Erythroblast (primary cell): ENCODE measurements around the gene EN2.

Source experiments
- DNase-seq, 2 experiments: peaks; one replicate each; lab custom pipeline; 2025; lab: John Stamatoyannopoulos, UW
- GATA1 ChIP-seq: IDR thresholded peaks from 2 replicates; pipeline ENCODE4 v1.6.1; 2011; ENCODE audit warnings: low read depth, mild to moderate bottlenecking, control low read depth, low read length, moderate library complexity
- POLR2A ChIP-seq: IDR thresholded peaks from 2 replicates; pipeline ENCODE4 v1.6.1; 2011; ENCODE audit warnings: mild to moderate bottlenecking, low read length

The EN2 gene

DNA sequence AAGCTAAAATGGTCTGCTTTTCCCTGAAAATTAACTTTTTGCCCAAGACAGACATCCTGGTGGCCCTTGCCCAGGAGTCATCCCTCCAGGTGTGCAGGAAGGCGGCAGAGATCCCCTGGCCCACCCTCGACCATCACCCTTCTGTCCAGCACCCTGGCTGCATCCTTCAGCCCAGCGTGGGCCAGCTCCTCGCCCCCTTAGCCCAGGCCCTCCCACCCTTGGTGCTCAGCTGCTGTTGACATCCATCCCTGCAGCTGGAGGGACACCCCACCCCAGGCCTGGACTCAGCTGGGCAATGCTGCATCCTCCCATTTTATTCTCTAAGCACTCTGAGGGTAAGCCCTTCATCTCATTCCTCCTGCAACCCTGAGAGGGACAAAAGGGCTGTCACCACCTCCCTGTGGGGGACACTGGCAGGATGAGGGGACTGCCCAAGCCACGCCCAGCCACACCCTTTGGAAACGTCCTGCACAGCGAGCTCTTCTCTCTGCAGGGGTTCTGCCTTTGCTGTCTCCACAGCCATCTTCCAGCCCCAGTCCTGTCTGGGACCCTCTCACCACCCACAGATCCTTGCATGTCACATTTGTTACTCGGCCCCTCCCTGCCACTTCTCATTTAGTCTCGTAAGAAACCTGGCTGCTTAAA, 30.7 kb downstream of the EN2 start:
- no peak for DNase-seq

DNA sequence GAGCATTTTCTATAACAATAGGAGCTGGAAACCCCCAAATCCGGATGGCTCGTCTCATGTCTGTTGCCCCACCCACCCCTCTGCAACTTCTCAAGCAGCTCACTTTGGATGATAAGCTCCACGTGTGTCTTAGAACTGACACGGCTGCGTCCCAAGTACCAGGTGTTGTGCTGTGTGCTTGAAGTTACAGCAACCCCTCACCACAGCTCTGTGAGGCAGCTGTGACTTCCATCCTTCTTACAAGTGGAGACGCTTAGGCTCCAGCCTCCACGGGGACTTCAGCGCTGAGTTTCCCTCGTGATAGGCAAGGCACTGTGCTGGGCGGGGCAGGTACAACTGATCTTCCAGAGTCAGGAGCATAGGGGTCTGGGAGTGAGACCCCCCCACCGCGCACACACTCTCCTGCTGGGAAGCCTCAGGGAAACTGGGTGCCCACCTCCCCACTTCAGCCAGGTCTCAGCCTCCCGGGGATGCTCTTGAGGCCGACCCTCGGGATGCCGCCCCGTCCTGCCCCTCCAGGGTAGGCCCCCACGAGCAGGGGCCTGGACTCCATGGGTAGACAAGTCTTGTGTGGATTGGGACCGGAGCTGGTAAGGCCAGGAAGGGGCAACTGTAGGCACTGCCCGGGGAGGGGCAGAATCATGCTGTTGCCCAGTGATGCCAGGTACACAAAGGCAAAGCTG, 31.4 kb downstream of the EN2 start:
- TF ChIP-seq GATA1 (no peak), POLR2A (no peak)
- no peak for DNase-seq

More for the DNA sequence above, 30.7 kb downstream of the EN2 start:
- no peak for TF ChIP-seq POLR2A
- TF ChIP-seq GATA1, result no peak

DNA sequence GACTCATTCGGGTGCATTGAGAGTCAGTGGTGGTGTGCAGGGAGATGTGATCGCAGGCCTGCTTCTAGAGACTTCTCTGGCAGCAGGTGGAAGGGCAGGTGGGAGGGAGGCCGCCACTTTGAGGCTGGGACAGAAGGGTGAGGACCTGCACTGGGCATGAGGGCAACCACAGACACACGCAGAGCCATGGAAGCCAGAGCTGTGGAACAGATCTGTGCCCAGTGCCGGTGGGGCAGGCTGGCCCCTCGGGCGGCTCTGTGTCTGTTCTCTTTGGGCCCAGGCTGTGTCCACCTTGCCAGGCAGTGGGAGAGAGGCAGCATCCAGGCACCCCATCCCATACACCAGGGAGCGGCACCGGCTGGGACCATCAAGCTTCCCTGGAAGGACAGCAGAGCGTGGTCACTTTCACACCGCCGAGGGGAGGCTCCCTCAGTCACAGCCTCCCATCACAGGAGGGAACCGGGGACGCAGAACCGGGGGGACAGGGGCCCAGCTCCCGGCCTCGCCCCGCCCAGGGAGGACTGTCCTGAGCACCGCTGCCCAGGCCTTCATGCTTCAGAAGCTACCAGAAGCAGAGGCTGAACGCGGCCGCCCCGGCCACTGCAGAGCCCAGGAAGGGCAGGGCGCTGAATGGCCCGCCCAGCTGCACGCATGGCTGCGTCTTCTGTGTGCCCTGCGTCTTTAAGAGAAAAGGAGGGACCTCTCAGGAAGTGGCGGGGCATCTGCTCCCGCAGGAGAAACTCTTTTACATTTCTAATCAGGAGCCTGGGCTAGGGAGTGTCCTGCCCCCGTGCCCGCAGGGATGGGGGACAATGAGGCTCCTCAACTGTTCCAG, 32.1 kb downstream of the EN2 start:
- TF ChIP-seq GATA1 (no peak), POLR2A (no peak)
- no peak for DNase-seq

DNA sequence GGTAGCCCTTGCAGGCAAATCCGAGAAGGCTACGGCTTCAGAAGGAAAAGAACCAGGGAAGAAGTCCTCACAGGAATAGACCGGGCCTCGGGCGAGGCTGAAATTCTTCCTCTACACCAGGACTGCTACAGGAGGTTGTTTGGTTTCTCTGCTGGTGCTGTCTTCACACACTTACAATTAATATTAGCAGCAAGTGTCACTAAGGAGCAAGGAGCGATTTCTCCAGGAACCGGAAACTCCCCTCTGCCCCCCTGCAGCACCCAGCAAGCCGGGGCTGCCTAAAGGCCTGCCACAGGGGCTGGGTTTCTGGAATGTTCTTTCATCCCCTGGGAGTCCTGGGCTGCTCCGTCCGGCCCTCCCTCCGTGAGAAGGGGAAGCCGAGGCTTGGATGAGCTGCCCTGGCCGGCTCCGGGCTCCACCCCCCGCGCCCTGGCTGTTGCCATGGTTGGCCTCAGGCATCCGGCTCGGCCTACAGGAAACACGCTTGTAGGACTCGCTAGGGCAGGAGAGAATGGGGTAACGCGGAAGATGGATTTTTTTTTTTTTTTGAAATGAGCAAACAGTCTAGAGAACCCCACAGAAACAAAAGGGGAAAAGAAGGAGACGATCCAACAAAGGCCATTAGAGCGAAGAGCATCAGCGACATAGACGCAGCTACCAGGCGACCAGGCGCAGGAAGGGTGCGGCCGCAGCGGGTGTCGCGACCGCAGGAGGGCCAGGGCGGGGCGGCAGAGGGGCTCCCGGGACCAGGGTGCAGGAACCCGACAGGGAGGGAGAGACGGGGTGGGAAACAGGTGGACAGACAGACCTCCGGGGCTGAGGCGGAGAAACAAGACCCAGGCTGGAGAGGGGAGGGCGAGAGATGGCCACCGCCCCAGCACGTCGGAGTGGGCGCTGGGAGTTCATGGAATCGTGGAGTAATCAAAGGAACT, 33.0 kb downstream of the EN2 start:
- DNase-seq, result no peak
- TF ChIP-seq GATA1 (no peak), POLR2A (no peak)

DNA sequence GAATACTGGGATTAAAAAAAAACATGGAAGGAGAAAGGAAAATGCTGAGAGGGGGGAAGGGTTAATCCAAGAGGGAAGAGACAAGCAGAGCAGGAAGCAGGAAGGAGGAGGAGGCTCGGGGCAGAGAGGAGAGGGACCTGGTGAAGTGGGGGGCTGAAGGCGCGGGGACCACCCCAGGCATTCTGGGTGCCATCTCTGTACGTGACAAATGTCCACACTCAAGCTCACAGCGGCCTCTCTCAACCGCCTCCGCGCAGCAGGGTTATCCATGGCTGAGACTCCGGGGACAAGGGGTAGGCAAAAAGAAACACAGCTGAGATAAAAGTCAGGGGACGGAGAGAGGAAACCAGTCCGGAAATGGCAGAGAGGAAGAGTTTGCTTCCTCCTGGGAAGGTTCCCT, 33.9 kb downstream of the EN2 start:
- TF ChIP-seq GATA1 (no peak), POLR2A (no peak)

DNA sequence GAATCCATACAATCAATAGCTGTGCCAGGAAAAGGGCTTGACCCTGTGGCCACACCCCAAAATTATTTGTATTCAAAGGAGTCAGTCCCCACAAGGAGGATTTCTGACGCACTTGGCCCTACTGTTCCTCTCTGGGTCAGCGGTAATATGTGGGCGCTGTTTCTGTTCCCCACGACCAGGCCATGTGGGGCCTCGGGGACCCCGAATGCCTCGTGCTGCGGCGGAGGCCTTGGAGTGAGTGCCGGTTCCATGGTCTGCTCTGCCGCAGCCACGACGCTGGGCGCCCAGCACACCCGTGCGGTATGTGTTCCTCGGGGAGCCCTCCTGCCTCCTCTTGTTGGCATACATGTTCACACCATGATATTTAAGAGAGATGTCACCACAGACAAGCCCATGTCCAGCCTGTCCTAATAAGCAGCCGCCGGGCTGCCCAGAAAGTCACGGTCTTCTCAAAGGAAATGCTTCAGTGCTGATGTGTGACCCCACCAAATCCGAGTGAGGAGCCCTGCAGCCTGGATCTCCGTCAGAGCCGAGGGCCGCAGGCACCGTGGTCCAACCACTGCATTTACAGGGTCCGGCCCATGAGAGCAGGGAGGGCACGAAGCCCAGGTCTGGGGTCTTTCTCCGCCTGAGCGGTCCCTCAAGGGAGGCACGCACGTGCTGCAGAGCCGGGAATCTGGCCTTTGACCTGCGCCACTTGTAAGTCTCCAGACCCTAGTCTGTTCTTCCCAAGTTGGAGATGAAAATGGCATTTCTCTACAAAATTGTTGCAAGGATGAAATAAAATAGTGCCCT, 36.0 kb downstream of the EN2 start:
- DNase-seq, result no peak
- TF ChIP-seq POLR2A, result no peak

More for the DNA sequence above, 33.9 kb downstream of the EN2 start:
- no peak for DNase-seq

DNA sequence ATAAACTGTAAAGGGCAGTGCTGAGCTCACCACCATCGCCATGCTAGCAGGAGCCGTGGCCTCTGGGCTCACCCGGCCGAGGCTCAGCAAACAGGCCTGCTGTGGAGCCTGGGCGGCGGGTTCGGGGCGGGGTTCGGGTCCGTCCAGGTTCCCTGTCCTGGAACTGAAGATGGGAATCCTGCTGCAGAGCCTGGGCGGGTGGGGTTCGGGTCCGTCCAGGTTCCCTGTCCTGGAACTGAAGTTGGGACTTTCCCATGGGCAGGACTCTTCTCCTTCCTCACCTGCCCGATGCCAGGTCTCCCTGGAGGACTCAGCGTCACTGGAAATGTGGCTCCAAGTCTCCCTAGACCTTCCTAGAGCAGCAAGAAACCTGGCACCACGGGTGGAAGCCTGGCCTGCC, 36.6 kb downstream of the EN2 start:
- no peak for TF ChIP-seq GATA1
- TF ChIP-seq POLR2A, result no peak

DNA sequence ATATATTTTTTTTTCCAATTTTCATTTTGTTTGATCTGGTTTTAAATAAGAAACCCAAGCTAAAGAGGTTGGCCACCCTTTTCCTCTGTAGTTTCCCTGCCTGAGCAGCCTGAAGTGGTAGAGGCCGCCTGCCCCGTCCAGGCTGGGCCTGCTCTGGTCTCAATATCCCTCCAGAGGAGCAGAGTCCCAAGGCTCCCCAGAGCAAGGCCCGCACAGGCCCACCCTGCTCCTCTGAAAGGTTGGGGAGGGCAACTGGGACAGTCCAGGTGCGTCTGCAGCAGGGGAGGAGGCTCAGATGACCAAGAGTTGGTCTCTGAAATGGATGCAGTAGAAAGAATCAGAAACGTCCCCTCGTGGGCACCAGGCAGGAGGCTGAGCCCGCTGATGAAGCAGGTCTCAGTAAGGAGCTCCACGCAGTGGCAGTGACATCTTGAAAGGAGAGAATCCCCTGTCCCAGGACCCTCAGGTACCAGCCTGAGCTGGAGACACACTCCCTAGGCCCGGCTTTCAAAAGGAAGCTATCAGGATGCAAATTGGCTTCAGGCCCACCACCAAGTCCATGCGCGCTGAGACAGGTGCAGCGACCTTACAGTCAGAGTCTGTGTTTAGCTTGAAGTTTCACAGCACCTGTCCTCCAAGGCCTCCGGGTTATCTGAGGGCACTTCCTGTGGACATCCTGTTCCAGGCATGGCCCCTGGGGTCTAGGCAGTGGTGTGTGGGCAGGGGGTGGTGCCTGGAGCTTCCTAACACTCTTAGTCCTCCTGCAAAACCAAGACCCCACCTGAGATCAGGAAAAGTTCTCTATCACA, 37.7 kb downstream of the EN2 start:
- TF ChIP-seq POLR2A, result no peak
- TF ChIP-seq GATA1, result no peak
- DNase-seq, result no peak

More for the DNA sequence above, 36.6 kb downstream of the EN2 start:
- no peak for DNase-seq

DNA sequence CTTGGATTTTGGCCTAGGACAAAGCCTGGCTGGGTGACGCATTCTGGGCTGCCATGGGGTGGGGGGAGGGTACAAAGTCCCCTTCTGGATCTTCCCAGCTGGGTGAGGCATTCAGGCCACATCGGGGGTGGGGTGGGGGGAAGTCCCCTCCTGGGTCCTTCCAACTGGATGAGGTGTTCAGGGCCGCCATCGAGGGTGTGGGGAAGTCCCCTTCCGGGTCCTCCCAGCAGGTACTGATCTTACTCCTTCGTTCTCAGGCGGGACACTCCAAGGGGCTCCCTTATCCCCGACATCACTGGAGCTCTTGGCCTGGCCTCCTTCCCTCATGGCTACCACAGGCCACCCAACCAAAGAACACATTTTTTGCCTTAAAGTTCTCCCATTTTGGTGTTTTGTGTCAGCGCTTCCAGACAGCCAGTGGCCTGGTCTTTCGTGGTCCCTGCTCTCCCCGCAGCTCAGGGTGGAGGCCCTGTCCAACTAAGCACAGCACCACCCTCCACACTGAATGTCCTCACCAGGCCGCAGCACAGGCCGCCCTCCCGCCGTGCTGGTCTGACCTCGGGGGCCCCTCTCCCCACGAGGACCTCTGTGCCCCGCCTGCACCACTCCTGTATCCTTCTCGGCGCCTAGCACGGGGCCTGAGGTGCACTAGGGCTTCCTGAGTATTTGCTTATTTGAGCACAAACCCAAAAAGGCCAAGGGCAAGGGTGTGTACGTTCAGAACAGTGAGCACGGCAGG, 38.5 kb downstream of the EN2 start:
- TF ChIP-seq GATA1 (no peak), POLR2A (no peak)
- DNase-seq, result no peak

DNA sequence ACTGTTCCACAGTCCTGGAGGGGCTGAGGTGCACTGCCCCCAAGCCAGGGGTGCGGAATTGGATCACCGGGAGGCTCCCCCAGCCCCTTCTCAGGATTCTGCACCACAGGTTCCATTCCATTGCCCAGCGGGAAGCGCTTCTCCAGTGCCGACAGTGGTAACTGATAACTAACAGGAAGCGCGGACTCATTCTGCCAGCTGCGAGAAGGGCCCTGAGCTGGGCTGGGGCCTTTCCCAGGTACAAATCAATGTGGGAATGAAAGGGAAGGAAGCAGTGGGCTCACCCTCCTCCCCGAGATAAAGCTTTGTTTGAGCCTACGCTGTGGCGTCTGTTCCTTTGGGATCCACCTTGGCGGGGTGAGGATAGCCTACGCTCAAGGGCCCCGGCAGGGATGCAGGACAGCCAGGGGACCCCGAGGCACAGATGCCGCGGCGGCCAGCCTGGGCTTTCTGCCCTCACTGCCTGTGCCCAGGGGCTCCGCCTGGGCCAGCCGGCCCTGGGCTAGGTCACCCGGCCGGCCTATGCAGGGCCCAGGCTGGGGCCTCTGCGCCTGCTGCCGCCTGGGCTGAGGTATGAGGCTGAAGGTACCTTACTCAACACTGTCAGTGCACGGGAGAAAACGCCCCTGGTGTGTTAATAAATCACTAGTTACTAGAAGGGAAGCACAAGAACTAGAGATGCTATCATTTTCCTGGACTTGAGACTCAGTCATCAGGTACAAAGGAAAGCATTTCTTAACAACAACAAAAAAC, 39.4 kb downstream of the EN2 start:
- DNase-seq, result no peak
- TF ChIP-seq POLR2A (no peak), GATA1 (no peak)

DNA sequence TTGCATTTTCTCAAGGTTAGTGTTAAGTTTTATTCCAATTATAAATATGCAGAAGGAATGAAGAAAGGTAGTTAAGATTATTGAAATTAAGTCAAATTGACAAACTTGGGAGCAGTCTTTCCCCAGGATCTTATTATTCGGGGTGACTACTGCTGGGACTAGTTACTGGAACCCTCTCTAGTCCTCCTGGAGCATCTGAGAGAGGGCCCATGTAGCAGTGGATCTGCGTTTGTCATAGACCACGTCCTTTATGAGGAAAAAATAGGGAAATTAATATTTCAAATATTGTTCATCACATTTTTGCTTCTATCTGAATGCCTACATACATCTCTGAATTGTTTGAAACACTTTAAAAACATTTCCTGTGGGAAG, 47.5 kb downstream of the EN2 start:
- TF ChIP-seq GATA1 (no peak), POLR2A (no peak)
- no peak for DNase-seq
